ENCODE data around the gene EVX1.

GRCh38 chr7:27297356-27297755 lies 54.8 kb downstream of the EVX1 start:
- TF ChIP-seq EZH2phosphoT487 (IDR thresholded peaks at IDR 0.05; ENCODE audit: insufficient read depth, low read depth) (no peak), EZH2 (IDR thresholded peaks at IDR 0.05; ENCODE audit: insufficient read depth, poor library complexity, severe bottlenecking) (no peak)

Data from GM23248 (cell line).